ENCODE measurements around the gene LDAH.

The LDAH gene

DNA sequence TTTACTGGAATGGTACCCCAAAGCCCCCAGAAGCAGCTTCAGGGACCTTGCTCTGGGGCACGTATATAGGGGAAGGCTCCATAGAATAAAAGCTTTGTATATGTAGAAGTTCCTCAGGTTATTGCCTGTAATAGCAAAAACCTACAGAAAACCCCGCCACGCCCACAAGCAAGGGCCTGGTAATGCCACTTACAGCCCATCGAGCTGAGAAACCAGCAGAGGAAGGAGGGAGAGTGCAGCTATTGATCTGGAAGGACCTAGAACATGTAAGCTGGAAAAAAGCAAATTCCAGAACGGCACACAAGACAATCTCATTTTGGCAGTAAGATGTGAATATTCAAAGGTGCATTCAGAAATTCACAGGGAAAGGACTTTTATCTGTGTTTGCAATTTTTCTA lies 187.8 kb downstream of the LDAH start:
- no peak for DNase-seq

DNA sequence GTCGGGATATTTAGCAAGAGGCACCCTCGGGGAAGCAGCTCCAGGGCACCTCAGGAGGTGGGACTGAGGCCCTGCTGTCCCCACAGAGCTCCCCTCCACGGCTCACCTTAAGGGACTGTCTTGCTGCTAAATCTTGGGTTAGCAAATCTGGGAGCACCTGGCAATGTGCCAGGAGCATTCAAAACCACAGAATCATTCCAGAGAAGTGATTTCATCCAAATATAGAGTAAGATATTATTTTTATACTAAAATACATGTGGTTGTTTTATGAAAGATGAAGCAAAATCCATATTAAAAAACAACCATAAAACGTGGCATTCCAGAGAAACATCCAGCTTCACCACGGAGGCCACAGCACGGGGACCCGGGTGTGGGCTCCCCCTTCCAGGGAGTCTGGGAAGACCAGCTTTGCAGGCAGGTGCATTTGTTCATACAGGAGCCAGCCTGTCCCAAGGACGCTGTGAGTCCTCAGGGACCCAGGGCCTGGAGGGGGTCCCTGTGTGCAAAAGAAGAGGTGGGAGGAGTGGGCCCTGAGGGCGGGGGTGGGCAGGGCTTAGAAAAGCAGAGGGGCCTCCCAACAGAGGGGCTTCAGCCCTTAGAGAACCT lies 188.3 kb downstream of the LDAH start:
- no peak for DNase-seq

Measured in activated CD8-positive, alpha-beta memory T cell treated with anti-CD3 and anti-CD28 coated beads, Interleukin-2, amount 50 U/mL, for 4 hours (primary cell).